SK-N-SH treated with all-trans-retinoic acid at 6 μM for 48 hours (cell line): ENCODE data around the gene UFD1.

ENCODE experiments used
- ATAC-seq: fragments of 200-7000 bp; cut with Tn5 transposase; 3 replicates; pipeline ENCODE4 v1.9.1; 2020; ENCODE audit warnings: mild to moderate bottlenecking, moderate library complexity
- ARNTL ChIP-seq: fragments of 450-650 bp; formaldehyde crosslinking; IDR thresholded peaks from 2 replicates; pipeline ENCODE4 v1.5.0; 2020; ENCODE audit warnings: low read depth, mild to moderate bottlenecking, moderate library complexity, borderline replicate concordance
- BACH2 ChIP-seq: fragments of 250-450 bp; sonication (Bioruptor Pico); IDR thresholded peaks from 2 replicates; pipeline ENCODE4 v1.9.0; 2021; ENCODE audit warnings: mild to moderate bottlenecking, borderline replicate concordance
- CREB5 ChIP-seq: fragments of 250-450 bp; sonication (Bioruptor Pico); IDR thresholded peaks from 2 replicates; pipeline ENCODE4 v1.5.1; 2020; ENCODE audit warnings: low read depth, mild to moderate bottlenecking, moderate library complexity
- CSDC2 ChIP-seq: fragments of 250-450 bp; sonication (Bioruptor Pico); IDR thresholded peaks from 2 replicates; pipeline ENCODE4 v1.5.0; 2020; ENCODE audit warnings: mild to moderate bottlenecking, moderate library complexity
- ESRRG ChIP-seq: fragments of 250-450 bp; sonication (Bioruptor Pico); IDR thresholded peaks from 2 replicates; pipeline ENCODE4 v1.6.1; 2021; ENCODE audit warnings: mild to moderate bottlenecking
- GLIS3 ChIP-seq: fragments of 250-450 bp; sonication (Bioruptor Pico); IDR thresholded peaks from 2 replicates; pipeline ENCODE4 v1.5.0; 2020; ENCODE audit warnings: mild to moderate bottlenecking, moderate library complexity
- ISL1 ChIP-seq: fragments of 250-450 bp; sonication (Bioruptor Pico); IDR thresholded peaks from 2 replicates; pipeline ENCODE4 v2.1.2; 2022; ENCODE audit warnings: mild to moderate bottlenecking, moderate library complexity
- OSR1 ChIP-seq: fragments of 250-450 bp; sonication (Bioruptor Pico); IDR thresholded peaks from 2 replicates; pipeline ENCODE4 v1.8.0; 2022; ENCODE audit warnings: moderate library complexity, mild to moderate bottlenecking, inconsistent platforms
- RARB ChIP-seq: fragments of 250-450 bp; sonication (Bioruptor Pico); IDR thresholded peaks from 2 replicates; pipeline ENCODE4 v1.8.0; 2021; ENCODE audit warnings: mild to moderate bottlenecking, moderate library complexity
- SNAI2 ChIP-seq: fragments of 250-450 bp; sonication (Bioruptor Pico); IDR thresholded peaks from 2 replicates; pipeline ENCODE4 v1.5.0; 2020; ENCODE audit warnings: mild to moderate bottlenecking, moderate library complexity
- TCF4 ChIP-seq: fragments of 250-450 bp; sonication (Bioruptor Pico); IDR thresholded peaks from 2 replicates; pipeline ENCODE4 v1.8.0; 2021; ENCODE audit warnings: mild to moderate bottlenecking, moderate library complexity, borderline replicate concordance
- TOX ChIP-seq: fragments of 250-450 bp; sonication (Bioruptor Pico); IDR thresholded peaks from 2 replicates; pipeline ENCODE4 v1.8.0; 2021; ENCODE audit warnings: mild to moderate bottlenecking, moderate library complexity, borderline replicate concordance
- TSHZ2 ChIP-seq: fragments of 250-450 bp; sonication (Bioruptor Pico); IDR thresholded peaks from 2 replicates; pipeline ENCODE4 v1.5.0; 2020; ENCODE audit warnings: mild to moderate bottlenecking, moderate library complexity
- ZC3H10 ChIP-seq: fragments of 250-450 bp; sonication (Bioruptor Pico); IDR thresholded peaks from 2 replicates; pipeline ENCODE4 v1.5.1; 2021; ENCODE audit warnings: mild to moderate bottlenecking, moderate library complexity
- ZFP3 ChIP-seq: fragments of 250-450 bp; sonication (Bioruptor Pico); IDR thresholded peaks from 2 replicates; pipeline ENCODE4 v1.5.0; 2020; ENCODE audit warnings: mild to moderate bottlenecking, moderate library complexity
- ZFP30 ChIP-seq: fragments of 450-650 bp; formaldehyde crosslinking; IDR thresholded peaks from 2 replicates; pipeline ENCODE4 v1.5.0; 2022; ENCODE audit warnings: mild to moderate bottlenecking, moderate library complexity
- ZNF565 ChIP-seq: fragments of 450-650 bp; formaldehyde crosslinking; conservative IDR thresholded peaks from 2 replicates; pipeline ENCODE4 v1.5.0; 2020; ENCODE audit warnings: low read depth, mild to moderate bottlenecking, moderate library complexity
- ZNF70 ChIP-seq: fragments of 450-650 bp; formaldehyde crosslinking; IDR thresholded peaks from 2 replicates; pipeline ENCODE4 v1.5.0; 2020; ENCODE audit warnings: mild to moderate bottlenecking, moderate library complexity
- ZNF8 ChIP-seq: fragments of 450-650 bp; formaldehyde crosslinking; IDR thresholded peaks from 2 replicates; pipeline ENCODE4 v1.5.0; 2020; ENCODE audit warnings: mild to moderate bottlenecking, moderate library complexity
- TF ChIP-seq, protein P1 (sequence below): fragments of 250-450 bp; sonication (Bioruptor Pico); IDR thresholded peaks from 2 replicates; pipeline ENCODE4 v1.8.0; 2021; ENCODE audit warnings: low read depth, mild to moderate bottlenecking, moderate library complexity, borderline replicate concordance
- TF ChIP-seq, protein P2 (sequence below): fragments of 250-450 bp; sonication (Bioruptor Pico); IDR thresholded peaks from 2 replicates; pipeline ENCODE4 v1.8.0; 2020; ENCODE audit warnings: mild to moderate bottlenecking, moderate library complexity, borderline replicate concordance
- TF ChIP-seq, protein P3 (sequence below): fragments of 250-450 bp; sonication (Bioruptor Pico); IDR thresholded peaks from 2 replicates; pipeline ENCODE4 v1.5.1; 2021; ENCODE audit warnings: mild to moderate bottlenecking, moderate library complexity

Gene UFD1

DNA sequence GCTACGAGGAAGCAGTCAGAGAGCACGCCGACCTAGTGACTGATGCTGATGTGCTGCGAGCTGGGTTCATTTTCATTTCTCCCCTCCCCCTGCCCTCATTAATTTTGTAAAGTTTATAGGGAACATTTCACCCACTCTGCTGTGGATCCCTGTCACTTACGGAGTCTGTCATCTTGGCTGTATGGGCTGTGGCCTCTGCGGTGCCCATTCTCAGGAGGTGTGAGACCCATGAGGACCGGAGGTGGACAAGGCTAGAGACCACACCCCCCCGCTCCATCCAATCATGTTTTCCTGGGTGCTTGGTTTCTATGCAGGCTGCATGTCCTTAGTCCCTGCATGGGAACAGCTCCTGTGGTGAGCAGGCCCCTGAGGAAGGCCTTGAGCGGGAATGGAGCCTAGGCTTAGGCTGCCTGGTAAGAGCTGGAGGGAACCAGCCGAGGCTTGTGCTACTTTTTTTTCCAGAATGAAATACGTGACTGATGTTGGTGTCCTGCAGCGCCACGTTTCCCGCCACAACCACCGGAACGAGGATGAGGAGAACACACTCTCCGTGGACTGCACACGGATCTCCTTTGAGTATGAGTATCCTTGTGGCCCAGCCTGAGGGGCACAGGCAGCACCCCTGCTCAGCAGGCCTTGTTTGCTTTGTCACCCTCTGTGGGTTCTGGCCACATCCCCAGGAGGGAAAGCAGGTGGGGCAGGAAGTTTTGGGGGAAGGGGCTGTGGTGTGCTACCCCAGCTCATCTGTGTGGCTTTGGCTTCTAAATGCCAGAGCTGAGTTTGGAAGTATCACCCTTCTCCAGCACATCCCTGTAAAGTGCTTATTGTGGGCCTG lies 26.1 kb upstream of the UFD1 start:
- ATAC-seq = no peak

DNA sequence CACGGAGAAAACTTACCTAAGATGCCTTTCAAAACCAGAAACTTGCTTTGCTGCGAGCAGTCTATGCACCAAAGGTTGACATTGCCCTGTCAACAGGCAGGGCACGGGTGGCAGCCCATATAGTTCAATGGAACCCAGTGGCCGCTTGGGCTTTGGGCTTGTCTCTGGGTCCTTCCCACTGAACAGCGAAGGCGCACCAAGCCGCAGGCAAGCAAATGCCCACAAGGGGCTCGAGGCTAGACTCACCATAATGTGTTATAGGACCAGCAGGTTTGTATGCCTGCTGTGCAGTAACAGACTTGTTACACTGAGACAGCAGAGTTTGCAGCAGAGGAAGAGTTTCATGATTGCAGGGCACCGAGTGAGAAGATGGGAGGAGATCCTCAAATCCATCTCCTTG lies 24.9 kb upstream of the UFD1 start:
- ATAC-seq = no peak
- no peak for TF ChIP-seq ZFP3

More for the DNA sequence above, 26.1 kb upstream of the UFD1 start:
- TF ChIP-seq ZNF70 (CRISPR knock-in tag) (no peak), ZNF8 (no peak), ZFP30 (no peak), TOX (no peak)
- TF ChIP-seq, protein P1, sequence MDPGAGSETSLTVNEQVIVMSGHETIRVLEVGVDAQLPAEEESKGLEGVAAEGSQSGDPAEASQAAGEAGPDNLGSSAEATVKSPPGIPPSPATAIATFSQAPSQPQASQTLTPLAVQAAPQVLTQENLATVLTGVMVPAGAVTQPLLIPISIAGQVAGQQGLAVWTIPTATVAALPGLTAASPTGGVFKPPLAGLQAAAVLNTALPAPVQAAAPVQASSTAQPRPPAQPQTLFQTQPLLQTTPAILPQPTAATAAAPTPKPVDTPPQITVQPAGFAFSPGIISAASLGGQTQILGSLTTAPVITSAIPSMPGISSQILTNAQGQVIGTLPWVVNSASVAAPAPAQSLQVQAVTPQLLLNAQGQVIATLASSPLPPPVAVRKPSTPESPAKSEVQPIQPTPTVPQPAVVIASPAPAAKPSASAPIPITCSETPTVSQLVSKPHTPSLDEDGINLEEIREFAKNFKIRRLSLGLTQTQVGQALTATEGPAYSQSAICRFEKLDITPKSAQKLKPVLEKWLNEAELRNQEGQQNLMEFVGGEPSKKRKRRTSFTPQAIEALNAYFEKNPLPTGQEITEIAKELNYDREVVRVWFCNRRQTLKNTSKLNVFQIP (CRISPR knock-in tag) = no peak
- TF ChIP-seq, protein P2, sequence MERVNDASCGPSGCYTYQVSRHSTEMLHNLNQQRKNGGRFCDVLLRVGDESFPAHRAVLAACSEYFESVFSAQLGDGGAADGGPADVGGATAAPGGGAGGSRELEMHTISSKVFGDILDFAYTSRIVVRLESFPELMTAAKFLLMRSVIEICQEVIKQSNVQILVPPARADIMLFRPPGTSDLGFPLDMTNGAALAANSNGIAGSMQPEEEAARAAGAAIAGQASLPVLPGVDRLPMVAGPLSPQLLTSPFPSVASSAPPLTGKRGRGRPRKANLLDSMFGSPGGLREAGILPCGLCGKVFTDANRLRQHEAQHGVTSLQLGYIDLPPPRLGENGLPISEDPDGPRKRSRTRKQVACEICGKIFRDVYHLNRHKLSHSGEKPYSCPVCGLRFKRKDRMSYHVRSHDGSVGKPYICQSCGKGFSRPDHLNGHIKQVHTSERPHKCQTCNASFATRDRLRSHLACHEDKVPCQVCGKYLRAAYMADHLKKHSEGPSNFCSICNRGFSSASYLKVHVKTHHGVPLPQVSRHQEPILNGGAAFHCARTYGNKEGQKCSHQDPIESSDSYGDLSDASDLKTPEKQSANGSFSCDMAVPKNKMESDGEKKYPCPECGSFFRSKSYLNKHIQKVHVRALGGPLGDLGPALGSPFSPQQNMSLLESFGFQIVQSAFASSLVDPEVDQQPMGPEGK (CRISPR knock-in tag) = no peak
- TF ChIP-seq, protein P3, sequence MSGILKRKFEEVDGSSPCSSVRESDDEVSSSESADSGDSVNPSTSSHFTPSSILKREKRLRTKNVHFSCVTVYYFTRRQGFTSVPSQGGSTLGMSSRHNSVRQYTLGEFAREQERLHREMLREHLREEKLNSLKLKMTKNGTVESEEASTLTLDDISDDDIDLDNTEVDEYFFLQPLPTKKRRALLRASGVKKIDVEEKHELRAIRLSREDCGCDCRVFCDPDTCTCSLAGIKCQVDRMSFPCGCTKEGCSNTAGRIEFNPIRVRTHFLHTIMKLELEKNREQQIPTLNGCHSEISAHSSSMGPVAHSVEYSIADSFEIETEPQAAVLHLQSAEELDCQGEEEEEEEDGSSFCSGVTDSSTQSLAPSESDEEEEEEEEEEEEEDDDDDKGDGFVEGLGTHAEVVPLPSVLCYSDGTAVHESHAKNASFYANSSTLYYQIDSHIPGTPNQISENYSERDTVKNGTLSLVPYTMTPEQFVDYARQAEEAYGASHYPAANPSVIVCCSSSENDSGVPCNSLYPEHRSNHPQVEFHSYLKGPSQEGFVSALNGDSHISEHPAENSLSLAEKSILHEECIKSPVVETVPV (CRISPR knock-in tag) = no peak

- ATAC-seq = no peak
- no peak for TF ChIP-seq TCF4
- no peak for TF ChIP-seq ZNF565 (CRISPR knock-in tag)
- no peak for TF ChIP-seq SNAI2
- TF ChIP-seq CSDC2 (CRISPR knock-in tag) = no peak
- TF ChIP-seq ARNTL (CRISPR knock-in tag) = no peak
- TF ChIP-seq ESRRG (CRISPR knock-in tag) = no peak
- TF ChIP-seq, protein P3 (CRISPR knock-in tag) = no peak
- TF ChIP-seq OSR1 = no peak
- TF ChIP-seq TSHZ2 = no peak
- TF ChIP-seq ISL1 (CRISPR knock-in tag) = no peak
- TF ChIP-seq ZFP30 = no peak
Measured at GRCh38 chr22:19503367-19503766, 24.4 kb upstream of the UFD1 start.

GRCh38 chr22:19501897-19502447 lies 23.0 kb upstream of the UFD1 start:
- no peak for ATAC-seq
- TF ChIP-seq ARNTL (CRISPR knock-in tag) (no peak), CREB5 (CRISPR knock-in tag) (no peak), TCF4 (no peak), ZC3H10 (CRISPR knock-in tag) (no peak), SNAI2 (no peak), RARB (CRISPR knock-in tag) (no peak), BACH2 (no peak), ESRRG (CRISPR knock-in tag) (no peak), CSDC2 (CRISPR knock-in tag) (no peak), GLIS3 (no peak), ZNF70 (CRISPR knock-in tag) (no peak), ZNF565 (CRISPR knock-in tag) (no peak), ZNF8 (no peak), TOX (no peak)
- TF ChIP-seq, protein P1 (CRISPR knock-in tag) = no peak
